Stimulated activated CD8-positive, alpha-beta memory T cell treated with anti-CD3 and anti-CD28 coated beads, Interleukin-12 subunit alpha, Interleukin-12 subunit beta, amount 100 ng/mL, for 24 hours (primary cell): ENCODE data around the gene UHRF1.

Experiments used
- DNase-seq: peaks from one replicate; pipeline ENCODE4 v3.0.0-alpha.2; 2020; ENCODE audit errors: extremely low read depth

The UHRF1 gene

GRCh38 chr19:4988770-4989251 lies 79.5 kb downstream of the UHRF1 start:
- DNase-seq, result no peak

GRCh38 chr19:4990306-4990705 lies 81.0 kb downstream of the UHRF1 start:
- DNase-seq, result no peak

DNA sequence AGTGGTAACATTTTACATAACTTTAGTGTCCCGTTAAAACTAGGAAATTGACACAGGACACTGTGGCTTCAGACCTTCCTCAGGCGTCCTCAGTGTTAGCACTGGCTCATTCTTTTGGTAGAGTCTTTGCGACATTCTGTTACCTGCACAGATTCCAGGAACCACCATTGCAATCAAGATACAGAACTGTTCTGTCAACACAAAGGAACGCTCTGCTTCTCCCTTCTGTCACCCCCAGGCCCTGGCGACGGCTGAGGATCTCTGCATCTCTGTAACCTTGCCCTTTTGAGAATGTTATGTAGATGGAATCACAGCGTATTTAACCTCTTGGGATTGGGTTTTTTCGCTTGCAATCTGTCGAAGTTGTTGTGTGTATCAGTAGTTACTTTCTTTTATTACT lies 82.2 kb downstream of the UHRF1 start:
- no peak for DNase-seq

- DNase-seq, result no peak
These were observed 82.8 kb downstream of the UHRF1 start for GRCh38 chr19:4991996-4992698.

DNA sequence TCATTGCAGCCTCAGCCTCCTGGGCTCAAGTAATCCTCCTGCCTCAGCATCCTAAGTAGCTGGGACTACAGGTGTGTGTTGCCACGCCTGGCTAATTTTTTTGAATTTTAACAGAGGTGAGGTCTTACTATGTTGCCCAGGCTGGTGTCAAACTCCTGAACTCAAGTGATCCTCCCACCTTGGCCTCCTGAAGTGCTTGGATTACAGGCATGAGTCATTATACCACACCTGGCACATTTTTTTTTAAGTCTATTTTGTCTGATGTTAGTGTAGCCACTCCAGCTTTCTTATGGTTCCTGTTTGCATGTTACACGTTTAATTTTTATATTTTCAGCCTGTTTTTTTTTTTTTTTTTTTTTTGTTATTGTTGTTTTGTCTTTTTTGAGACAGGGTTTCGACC lies 84.4 kb downstream of the UHRF1 start:
- DNase-seq, result no peak

DNA sequence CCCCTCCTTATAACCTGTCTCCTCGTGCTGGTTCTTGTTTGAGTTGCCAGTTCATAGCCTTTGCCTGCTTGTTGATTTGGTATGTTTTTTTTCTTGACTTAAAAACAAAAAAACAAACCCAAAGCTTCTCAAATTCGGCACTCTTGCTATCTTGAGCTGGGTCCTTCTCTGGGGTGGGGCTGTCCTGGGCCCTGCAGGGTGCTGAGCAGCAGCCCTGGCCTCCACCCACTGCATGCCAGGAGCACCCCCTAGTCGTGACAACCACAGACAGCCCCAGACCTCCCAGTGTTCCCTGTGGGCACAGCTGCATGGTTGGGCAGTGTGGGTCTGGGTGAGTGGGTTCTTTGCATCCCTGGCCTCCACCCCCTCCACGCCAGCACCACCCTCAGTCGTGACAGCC lies 87.4 kb downstream of the UHRF1 start:
- no peak for DNase-seq

DNA sequence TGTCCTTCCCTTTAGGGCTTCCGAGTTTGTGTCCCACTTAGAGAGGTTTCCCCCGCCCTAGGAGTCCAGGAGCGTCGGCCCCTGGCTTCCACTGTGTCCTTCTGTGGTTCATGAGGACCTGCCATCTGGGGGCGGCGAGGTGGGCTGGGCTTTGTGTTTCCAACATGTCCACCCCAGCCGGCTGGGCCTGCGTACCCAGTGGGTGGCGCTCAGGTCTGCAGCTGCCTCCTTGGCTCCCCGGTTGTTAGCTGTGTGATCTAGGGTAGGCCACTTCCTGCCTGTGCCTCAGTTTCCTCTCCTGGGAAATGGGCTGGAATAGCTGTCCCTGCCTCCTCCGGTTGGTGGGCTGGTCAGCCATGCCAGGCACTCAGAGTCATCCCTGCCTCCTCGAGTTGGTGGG lies 88.0 kb downstream of the UHRF1 start:
- no peak for DNase-seq

- DNase-seq, result no peak
These were observed 90.9 kb downstream of the UHRF1 start for GRCh38 chr19:5000120-5000611.

- no peak for DNase-seq
These were observed 92.3 kb downstream of the UHRF1 start for GRCh38 chr19:5001615-5002014.

GRCh38 chr19:5002143-5002542 lies 92.8 kb downstream of the UHRF1 start:
- DNase-seq, result no peak

DNA sequence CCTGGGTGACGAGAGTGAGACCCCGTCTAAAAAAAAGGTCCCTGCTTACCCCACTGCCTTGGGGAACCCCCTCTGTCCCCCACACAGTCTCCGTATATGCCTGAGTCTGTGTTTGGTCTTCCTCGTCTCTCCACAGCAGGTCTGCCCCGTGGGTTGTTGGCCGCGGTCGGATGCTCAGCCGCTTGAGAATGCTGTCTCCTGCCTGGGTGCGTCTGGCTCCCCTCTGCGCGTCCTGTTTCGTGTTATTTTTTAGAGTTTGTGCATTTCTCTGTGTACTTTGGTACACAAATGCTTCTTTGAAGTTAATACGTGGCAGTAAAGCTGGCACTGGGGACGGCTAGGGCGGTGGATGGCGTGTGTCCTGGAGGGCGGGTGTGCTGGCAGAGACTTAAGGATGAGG lies 94.5 kb downstream of the UHRF1 start:
- no peak for DNase-seq

DNA sequence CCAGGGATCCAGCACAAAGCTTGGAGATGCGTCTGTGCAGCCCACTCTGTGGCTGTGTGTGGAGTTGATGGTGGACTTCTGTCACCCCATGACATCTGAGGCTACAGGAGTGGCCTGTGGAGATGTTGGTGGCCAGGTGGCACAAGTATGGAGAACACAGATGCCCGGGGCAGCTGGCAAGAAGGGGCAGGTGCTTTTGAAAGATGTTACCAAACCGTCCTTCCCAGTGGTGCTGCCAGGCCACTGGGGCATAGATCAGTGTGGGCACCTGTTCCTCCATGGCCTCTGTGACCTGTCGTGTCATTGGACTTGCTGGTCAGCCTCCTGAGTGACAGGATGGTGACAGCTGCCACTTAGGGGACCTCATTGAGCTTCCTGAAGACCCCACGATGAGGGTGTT lies 95.8 kb downstream of the UHRF1 start:
- no peak for DNase-seq

DNA sequence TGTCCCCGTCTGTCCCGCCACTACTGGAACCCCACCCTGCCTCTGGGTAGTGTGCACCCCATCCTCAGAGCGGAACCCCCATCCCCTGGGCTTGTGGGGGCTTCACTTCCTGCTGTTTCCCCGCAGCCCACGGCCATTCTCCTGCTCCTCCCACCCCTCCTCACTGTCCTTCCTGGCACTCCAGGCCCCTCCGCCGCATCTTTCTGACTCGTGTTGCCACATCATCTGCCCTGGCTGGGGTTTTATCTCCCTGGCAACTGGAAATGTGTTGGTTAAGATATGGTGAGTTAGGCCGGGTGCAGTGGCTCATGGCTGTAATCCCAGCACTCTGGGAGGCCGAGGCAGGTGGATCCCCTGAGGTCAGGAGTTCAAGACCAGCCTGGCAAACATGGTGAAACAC lies 96.9 kb downstream of the UHRF1 start:
- no peak for DNase-seq

GRCh38 chr19:5006821-5007220 lies 97.5 kb downstream of the UHRF1 start:
- no peak for DNase-seq
